Liver (tissue), 9 donors: Measurements from ENCODE around the gene NHLRC2. TPM values are rescaled to one million over a fixed set of nuclear protein-coding genes. Genes with fewer than 3 reads are reported as not detected.

ENCODE experiments used
- DNase-seq: peaks from one replicate; pipeline ENCODE4 v3.0.0-alpha.2; 2017; ENCODE audit warnings: low spot score
- H3K27ac ChIP-seq, 2 donors: one replicate each; pipeline ENCODE4 v1.7.0; 2013; ENCODE audit warnings: inconsistent platforms in 2 of 2, low read length in 2 of 2, control low read depth in 1 of 2, low read depth in 1 of 2, mild to moderate bottlenecking in 1 of 2
- H3K27me3 ChIP-seq, 4 donors: one replicate each; pipeline versions ENCODE4 v1.6.1 to v1.7.0; 2013; ENCODE audit warnings: low read length in 3 of 4, inconsistent platforms in 1 of 4, mild to moderate bottlenecking in 1 of 4, moderate library complexity in 1 of 4; ENCODE audit not compliant: control insufficient read depth in 4 of 4, insufficient read depth in 4 of 4
- H3K36me3 ChIP-seq, 4 donors: one replicate each; pipeline versions ENCODE4 v1.6.1 to v1.7.0; 2013; ENCODE audit warnings: low read length in 3 of 4, mild to moderate bottlenecking in 3 of 4, low read depth in 1 of 4, moderate library complexity in 1 of 4; ENCODE audit not compliant: control insufficient read depth in 4 of 4, insufficient read depth in 3 of 4
- H3K4me1 ChIP-seq, 4 donors: one replicate each; pipeline versions ENCODE4 v1.6.1 to v1.7.0; 2013; ENCODE audit warnings: low read length in 3 of 4, mild to moderate bottlenecking in 3 of 4, moderate library complexity in 1 of 4; ENCODE audit not compliant: control insufficient read depth in 4 of 4, insufficient read depth in 4 of 4
- H3K4me3 ChIP-seq, 3 donors: one replicate each; pipeline versions ENCODE4 v1.6.1 to v1.7.0; 2013; ENCODE audit warnings: low read length in 3 of 3, control low read depth in 1 of 3, low read depth in 1 of 3, mild to moderate bottlenecking in 1 of 3
- H3K9ac ChIP-seq, 2 donors: one replicate each; pipeline ENCODE4 v1.7.0; 2013; ENCODE audit warnings: low read length in 2 of 2, mild to moderate bottlenecking in 2 of 2, moderate library complexity in 2 of 2, control low read depth in 1 of 2, low read depth in 1 of 2
- H3K9me3 ChIP-seq, 4 donors: one replicate each; pipeline versions ENCODE4 v1.6.1 to v1.7.0; 2013; ENCODE audit warnings: low read length in 3 of 4; ENCODE audit not compliant: control insufficient read depth in 4 of 4
- ATF3 ChIP-seq: IDR thresholded peaks from 2 replicates; pipeline ENCODE4 v1.6.1; 2016; ENCODE audit warnings: antibody characterized with exemption
- CTCF ChIP-seq: fragments of 150-350 bp; IDR thresholded peaks from 2 replicates; pipeline ENCODE4 v1.5.1; 2017; ENCODE audit warnings: improper control_type of control experiment, low read depth, low read length; ENCODE audit not compliant: missing input control
- EGR1 ChIP-seq, 2 donors: IDR thresholded peaks; 2 replicates each; pipeline ENCODE4 v1.6.1; 2016 to 2018; ENCODE audit warnings: antibody characterized with exemption in 2 of 2, low read depth in 2 of 2
- FOXA1 ChIP-seq: IDR thresholded peaks from 2 replicates; pipeline ENCODE4 v1.6.1; 2016; ENCODE audit warnings: antibody characterized with exemption
- FOXA2 ChIP-seq: IDR thresholded peaks from 2 replicates; pipeline ENCODE4 v1.6.1; 2016; ENCODE audit warnings: antibody characterized with exemption
- GABPA ChIP-seq, 2 donors: IDR thresholded peaks in 1 of 2; conservative IDR thresholded peaks in 1 of 2; 2 replicates each; pipeline ENCODE4 v1.6.1; 2016; ENCODE audit warnings: antibody characterized with exemption in 2 of 2, mild to moderate bottlenecking in 1 of 2, moderate library complexity in 1 of 2
- HNF4A ChIP-seq, 2 donors: conservative IDR thresholded peaks; 2 replicates each; pipeline ENCODE4 v1.6.1; 2016; ENCODE audit warnings: antibody characterized with exemption in 2 of 2, mild to moderate bottlenecking in 2 of 2
- JUND ChIP-seq, 2 donors: IDR thresholded peaks; 2 replicates each; pipeline ENCODE4 v1.6.1; 2016; ENCODE audit warnings: antibody characterized with exemption in 2 of 2
- RXRA ChIP-seq, 2 donors: IDR thresholded peaks; 2 replicates each; pipeline ENCODE4 v1.6.1; 2017 to 2018; ENCODE audit warnings: antibody characterized with exemption in 2 of 2, mild to moderate bottlenecking in 1 of 2
- YY1 ChIP-seq: IDR thresholded peaks from 2 replicates; pipeline ENCODE4 v1.6.1; 2016; ENCODE audit warnings: antibody characterized with exemption, mild to moderate bottlenecking
- WGBS: extraction: QIAGEN DNeasy Blood & Tissue Kit; methylation state at CpG from one replicate; pipeline ENCODE4 v1.1.7; 2013; 5-methylcytosine and 5-hydroxymethylcytosine counted together
- polyA plus RNA-seq, 2 donors: library from polyadenylated mRNA; stranded (reverse) in 1 of 2; unstranded in 1 of 2; fragments of 200-250 nt in 1 of 2; fragments of >200 nt in 1 of 2; fragmentation: Nextera tagmentation in 1 of 2; extraction: Ambion mirVana in 1 of 2; gene quantifications; one replicate each; pipeline versions ENCODE4 v1.2.1 to v1.2.3, GENCODE V29; 2013 to 2015
- total RNA-seq, 2 donors: library from RNA; depleted of rRNA; stranded (reverse); fragments of >200 nt; gene quantifications; one replicate each; pipeline ENCODE4 v1.2.3, GENCODE V29; 2014
- donor health status: healthy.
- donor health status: healthy.
- donor health status: healthy.
- donor health status: healthy.
- donor health status: healthy.

Gene NHLRC2
- total and polyA plus RNA-seq, 4 donors: 2.3 to 14.2 (median 7.4) TPM

- Histone ChIP-seq H3K4me3 (no peak overlapping the region), H3K36me3 (peaks cover 0 to 19% (median 6%) of the 10 kb centered on the region in 4 donors), H3K4me1 (peaks cover 0 to 3% (median 0%) of the 10 kb centered on the region in 4 donors), H3K27ac (no peak overlapping the region), H3K9me3 (no peaks in the 10 kb centered on the region), H3K9ac (no peak overlapping the region), H3K27me3 (no peaks in the 10 kb centered on the region)
- no peak for DNase-seq
- WGBS: 96% methylated on average over 2 of the region's 2 CpGs
- TF ChIP-seq FOXA2 (no peak), FOXA1 (no peak)
Observed at GRCh38 chr10:113846036-113846435, 8.4 kb upstream of the NHLRC2 start.

- DNase-seq: no peak
- WGBS: 94% methylated on average over 5 of the region's 5 CpGs
- Histone ChIP-seq H3K9me3 (no peaks in the 10 kb centered on the region), H3K27me3 (no peaks in the 10 kb centered on the region), H3K4me3 (no peak overlapping the region), H3K27ac (no peak overlapping the region), H3K4me1 (peaks cover 5 to 17% (median 11%) of the 10 kb centered on the region in 4 donors), H3K9ac (no peak overlapping the region), H3K36me3 (peaks cover 0 to 9% (median under 1%) of the 10 kb centered on the region in 4 donors)
- TF ChIP-seq JUND (IDR thresholded peaks at IDR 0.05) (no peak), FOXA1 (no peak), FOXA2 (no peak), EGR1 (IDR thresholded peaks at IDR 0.05; ENCODE audit: low read depth in 2 of 2) (no peak)
Observed at GRCh38 chr10:113849140-113849803, 5.2 kb upstream of the NHLRC2 start.

GRCh38 chr10:113849946-113850345 is 4.5 kb upstream of the NHLRC2 start:
- Histone ChIP-seq H3K4me3 (no peak overlapping the region), H3K36me3 (peaks cover 0 to 7% (median 0%) of the 10 kb centered on the region in 4 donors), H3K4me1 (peaks cover 5 to 17% (median 11%) of the 10 kb centered on the region in 4 donors), H3K9ac (no peak overlapping the region), H3K27me3 (no peaks in the 10 kb centered on the region), H3K27ac (no peak overlapping the region), H3K9me3 (no peaks in the 10 kb centered on the region)
- WGBS: 97% methylated on average over 7 of the region's 7 CpGs
- DNase-seq: no peak
- TF ChIP-seq FOXA1 (no peak), RXRA (IDR thresholded peaks at IDR 0.05) (no peak), FOXA2 (no peak), ATF3 (no peak), JUND (IDR thresholded peaks at IDR 0.05) (no peak), GABPA (IDR thresholded peaks at IDR 0.05 in 1 of 2, conservative IDR thresholded peaks at IDR 0.05 in 1 of 2) (no peak), CTCF (no peak), YY1 (no peak)

- no peak for DNase-seq
- Histone ChIP-seq H3K36me3 (no peaks in the 10 kb centered on the region), H3K27ac (peak overlapping the region; percentile 85 to 96), H3K9me3 (no peaks in the 10 kb centered on the region), H3K9ac (peak overlapping the region; percentile 99), H3K4me3 (peak overlapping the region; percentile 82 to 96 (median 93)), H3K27me3 (no peaks in the 10 kb centered on the region), H3K4me1 (peaks cover 6 to 42% (median 28%) of the 10 kb centered on the region in 4 donors)
- no peak for TF ChIP-seq ATF3
- peak; percentile 17 to 53 for TF ChIP-seq HNF4A (conservative IDR thresholded peaks at IDR 0.05)
- 15% methylated on average over 10 of the region's 10 CpGs for WGBS
Observed at GRCh38 chr10:113853578-113854012, 866 bp upstream of the NHLRC2 start.
